ENCODE results near the gene GAPDH.
"Not testable (repeated sequence)": the region's sequence is repeated elsewhere in the genome, so short reads cannot be mapped to it uniquely, and the experiment has no call there.

GAPDH gene

DNA sequence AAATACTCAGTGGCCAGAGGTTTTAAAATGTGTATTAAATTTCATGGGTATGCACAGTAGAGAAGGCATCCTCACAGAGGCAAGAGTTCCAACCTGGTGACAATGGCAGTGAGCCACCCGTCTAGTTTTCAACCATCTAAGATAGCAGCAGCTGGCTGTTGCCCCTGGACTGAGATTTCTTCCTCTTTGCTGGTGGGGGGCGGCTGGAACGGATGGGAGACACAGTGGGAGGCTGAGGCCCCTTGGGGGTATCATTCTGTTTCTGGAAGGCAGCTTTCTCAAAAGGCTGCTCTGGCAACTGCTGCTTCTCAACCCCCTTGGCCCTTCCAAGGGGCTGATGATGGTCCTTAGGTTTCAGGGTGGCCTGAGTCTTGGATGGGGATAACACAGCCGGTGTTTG lies 22.5 kb downstream of the GAPDH start:
- no peak overlapping the region for H3K27ac ChIP-seq (ENCODE audit: low read depth, low read length)
- peaks cover 31% of the 10 kb centered on the region for H3K4me1 ChIP-seq (ENCODE audit: insufficient read depth, low read length)
- no peak overlapping the region for H3K4me3 ChIP-seq (ENCODE audit: low read depth in 1 of 2, low read length in 2 of 2)
- H3K9me3 ChIP-seq (ENCODE audit: low read length), result no peaks in the 10 kb centered on the region
- no peak overlapping the region for H3K9ac ChIP-seq (ENCODE audit: low read length)
- peaks cover 35% of the 10 kb centered on the region for H3K36me3 ChIP-seq (ENCODE audit: insufficient read depth, low read length)
- H3K27me3 ChIP-seq (ENCODE audit: control insufficient read depth in 1 of 2, insufficient read depth in 2 of 2, low read length in 2 of 2), result no peaks in the 10 kb centered on the region

GRCh38 chr12:6558014-6558760 lies 23.9 kb downstream of the GAPDH start:
- H3K4me1 ChIP-seq (ENCODE audit: insufficient read depth, low read length), result peaks cover 18% of the 10 kb centered on the region
- H3K36me3 ChIP-seq (ENCODE audit: insufficient read depth, low read length), result peaks cover 47% of the 10 kb centered on the region
- not testable (repeated sequence) for H3K4me3 ChIP-seq (ENCODE audit: low read depth in 1 of 2, low read length in 2 of 2); H3K27ac ChIP-seq (ENCODE audit: low read depth, low read length); H3K9me3 ChIP-seq (ENCODE audit: low read length); H3K9ac ChIP-seq (ENCODE audit: low read length); H3K27me3 ChIP-seq (ENCODE audit: control insufficient read depth in 1 of 2, insufficient read depth in 2 of 2, low read length in 2 of 2)

DNA sequence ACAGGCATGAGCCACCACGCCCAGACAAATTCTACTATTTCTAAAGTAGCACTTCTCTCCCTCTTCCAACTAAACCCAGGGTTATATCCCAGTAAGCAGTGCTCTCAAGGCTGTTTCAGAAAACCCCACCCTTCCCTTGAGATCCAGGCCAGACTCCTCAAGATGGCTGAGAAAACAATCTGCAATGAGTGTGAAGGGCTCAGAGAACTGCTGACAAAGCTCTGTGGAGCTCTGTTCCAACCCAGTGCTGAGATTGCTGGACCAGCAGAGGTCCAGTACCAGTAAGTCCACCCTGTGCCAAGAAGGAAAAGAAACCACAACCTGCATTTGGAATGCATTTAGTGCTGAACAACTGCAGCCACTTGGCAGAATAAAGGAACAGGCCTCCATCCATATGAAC lies 25.2 kb downstream of the GAPDH start:
- Histone ChIP-seq H3K9me3 (ENCODE audit: low read length) (no peaks in the 10 kb centered on the region), H3K27ac (ENCODE audit: low read depth, low read length) (no peak overlapping the region), H3K9ac (ENCODE audit: low read length) (no peak overlapping the region), H3K4me3 (ENCODE audit: low read depth in 1 of 2, low read length in 2 of 2) (no peak overlapping the region), H3K27me3 (ENCODE audit: control insufficient read depth in 1 of 2, insufficient read depth in 2 of 2, low read length in 2 of 2) (no peaks in the 10 kb centered on the region), H3K4me1 (ENCODE audit: insufficient read depth, low read length) (peaks cover 5% of the 10 kb centered on the region), H3K36me3 (ENCODE audit: insufficient read depth, low read length) (peaks cover 58% of the 10 kb centered on the region)

GRCh38 chr12:6560501-6561205 lies 26.3 kb downstream of the GAPDH start:
- no peak overlapping the region for H3K4me3 ChIP-seq (ENCODE audit: low read depth in 1 of 2, low read length in 2 of 2)
- H3K9ac ChIP-seq (ENCODE audit: low read length), result no peak overlapping the region
- no peaks in the 10 kb centered on the region for H3K27me3 ChIP-seq (ENCODE audit: control insufficient read depth in 1 of 2, insufficient read depth in 2 of 2, low read length in 2 of 2)
- peaks cover 58% of the 10 kb centered on the region for H3K36me3 ChIP-seq (ENCODE audit: insufficient read depth, low read length)
- no peaks in the 10 kb centered on the region for H3K9me3 ChIP-seq (ENCODE audit: low read length)
- no peak overlapping the region for H3K27ac ChIP-seq (ENCODE audit: low read depth, low read length)
- H3K4me1 ChIP-seq (ENCODE audit: insufficient read depth, low read length), result no peaks in the 10 kb centered on the region

DNA sequence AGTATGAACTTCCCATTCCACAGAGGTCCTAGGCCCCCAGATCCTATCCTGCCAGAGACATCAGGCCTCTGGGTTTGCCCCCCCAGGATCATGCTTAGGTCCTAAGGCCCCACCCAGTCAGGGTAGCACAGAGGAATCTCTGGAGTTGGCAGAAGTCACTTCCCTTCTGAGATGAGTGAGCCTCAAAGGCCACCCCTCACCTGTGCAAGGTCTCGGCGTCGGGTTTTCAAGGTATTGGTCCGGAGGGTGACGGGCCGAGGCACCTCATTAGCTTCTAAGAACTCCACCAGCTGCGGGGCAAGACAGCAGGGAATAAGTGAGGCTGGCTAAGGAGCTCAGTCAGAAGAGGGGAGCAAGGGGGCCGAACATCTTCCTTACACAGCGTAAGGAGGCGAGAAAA lies 28.6 kb downstream of the GAPDH start:
- Histone ChIP-seq H3K27ac (ENCODE audit: low read depth, low read length) (no peak overlapping the region), H3K4me1 (ENCODE audit: insufficient read depth, low read length) (peaks cover 13% of the 10 kb centered on the region), H3K4me3 (ENCODE audit: low read depth in 1 of 2, low read length in 2 of 2) (no peak overlapping the region), H3K36me3 (ENCODE audit: insufficient read depth, low read length) (peaks cover 60% of the 10 kb centered on the region), H3K9ac (ENCODE audit: low read length) (no peak overlapping the region), H3K9me3 (ENCODE audit: low read length) (no peaks in the 10 kb centered on the region), H3K27me3 (ENCODE audit: control insufficient read depth in 1 of 2, insufficient read depth in 2 of 2, low read length in 2 of 2) (no peaks in the 10 kb centered on the region)

- Histone ChIP-seq H3K4me1 (ENCODE audit: insufficient read depth, low read length) (peaks cover 13% of the 10 kb centered on the region), H3K27ac (ENCODE audit: low read depth, low read length) (no peak overlapping the region), H3K4me3 (ENCODE audit: low read depth in 1 of 2, low read length in 2 of 2) (no peak overlapping the region), H3K9ac (ENCODE audit: low read length) (no peak overlapping the region), H3K36me3 (ENCODE audit: insufficient read depth, low read length) (peaks cover 60% of the 10 kb centered on the region), H3K9me3 (ENCODE audit: low read length) (no peaks in the 10 kb centered on the region), H3K27me3 (ENCODE audit: control insufficient read depth in 1 of 2, insufficient read depth in 2 of 2, low read length in 2 of 2) (no peaks in the 10 kb centered on the region)
These were observed 29.2 kb downstream of the GAPDH start for GRCh38 chr12:6563448-6564050.

DNA sequence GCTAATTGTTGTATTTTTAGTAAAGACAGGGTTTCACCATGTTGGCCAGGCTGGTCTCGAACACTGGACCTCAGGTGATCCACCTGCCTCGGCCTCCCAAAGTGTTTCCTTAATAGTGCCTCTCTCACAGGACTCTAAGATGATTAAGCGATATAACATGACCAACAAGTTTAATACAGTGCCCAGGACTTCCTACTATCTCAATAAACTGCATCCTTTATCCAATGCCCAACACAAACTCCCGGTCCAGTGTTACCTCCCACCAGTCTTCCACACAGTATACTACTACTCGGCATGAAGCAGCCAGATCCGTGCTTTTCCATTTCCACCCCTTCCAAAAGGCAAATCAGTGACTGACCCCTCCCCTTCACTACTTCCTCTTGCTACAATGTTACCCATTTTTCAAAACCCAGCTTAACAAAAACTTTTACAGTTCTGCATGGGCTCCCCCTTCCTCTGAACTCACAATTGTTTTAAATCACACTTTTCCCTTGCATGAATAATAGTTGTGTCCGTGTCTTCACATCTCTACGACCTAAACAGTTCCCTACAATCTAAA lies 32.9 kb downstream of the GAPDH start:
- peak overlapping the region; percentile 80 for H3K9ac ChIP-seq (ENCODE audit: low read length)
- H3K27ac ChIP-seq (ENCODE audit: low read depth, low read length), result no peak overlapping the region

DNA sequence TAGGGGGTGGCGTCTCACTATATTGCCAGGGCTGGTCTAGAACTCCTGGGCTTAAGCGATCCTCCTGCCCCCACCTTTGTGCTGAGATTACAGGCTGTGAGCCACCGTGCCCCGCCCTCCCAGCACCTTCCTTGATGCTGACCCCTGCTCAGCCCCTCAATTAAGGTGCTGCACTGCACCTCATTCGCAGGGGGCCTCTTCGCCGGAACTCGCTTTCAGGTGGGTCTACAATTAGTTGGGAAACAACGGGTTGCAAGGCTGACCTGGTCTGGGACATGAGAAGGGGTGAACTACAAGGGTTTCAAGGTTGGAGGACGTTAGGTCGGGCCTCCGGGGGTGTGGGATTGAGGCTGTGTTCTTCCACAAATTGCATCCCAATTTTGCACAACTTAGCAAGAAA lies 35.0 kb downstream of the GAPDH start:
- Histone ChIP-seq H3K36me3 (ENCODE audit: insufficient read depth, low read length) (peaks cover 53% of the 10 kb centered on the region), H3K9me3 (ENCODE audit: low read length) (no peaks in the 10 kb centered on the region), H3K4me1 (ENCODE audit: insufficient read depth, low read length) (peaks cover 13% of the 10 kb centered on the region), H3K9ac (ENCODE audit: low read length) (no peak overlapping the region), H3K27ac (ENCODE audit: low read depth, low read length) (no peak overlapping the region), H3K27me3 (ENCODE audit: control insufficient read depth in 1 of 2, insufficient read depth in 2 of 2, low read length in 2 of 2) (no peaks in the 10 kb centered on the region), H3K4me3 (ENCODE audit: low read depth in 1 of 2, low read length in 2 of 2) (no peak overlapping the region)

More for the DNA sequence above, 32.9 kb downstream of the GAPDH start:
- Histone ChIP-seq H3K9me3 (ENCODE audit: low read length) (no peaks in the 10 kb centered on the region), H3K36me3 (ENCODE audit: insufficient read depth, low read length) (peaks cover 59% of the 10 kb centered on the region), H3K4me3 (ENCODE audit: low read depth in 1 of 2, low read length in 2 of 2) (peak overlapping the region in 1 of 2 donors; percentile 93), H3K4me1 (ENCODE audit: insufficient read depth, low read length) (peaks cover 13% of the 10 kb centered on the region), H3K27me3 (ENCODE audit: control insufficient read depth in 1 of 2, insufficient read depth in 2 of 2, low read length in 2 of 2) (no peaks in the 10 kb centered on the region)

- no peak overlapping the region for H3K27ac ChIP-seq (ENCODE audit: low read depth, low read length)
- no peaks in the 10 kb centered on the region for H3K27me3 ChIP-seq (ENCODE audit: control insufficient read depth in 1 of 2, insufficient read depth in 2 of 2, low read length in 2 of 2)
- no peak overlapping the region for H3K9ac ChIP-seq (ENCODE audit: low read length)
These were observed 35.5 kb downstream of the GAPDH start for GRCh38 chr12:6569786-6570185.

GRCh38 chr12:6570264-6570887 lies 36.1 kb downstream of the GAPDH start:
- Histone ChIP-seq H3K4me1 (ENCODE audit: insufficient read depth, low read length) (peaks cover 13% of the 10 kb centered on the region), H3K9ac (ENCODE audit: low read length) (no peak overlapping the region), H3K36me3 (ENCODE audit: insufficient read depth, low read length) (peaks cover 63% of the 10 kb centered on the region), H3K27ac (ENCODE audit: low read depth, low read length) (no peak overlapping the region), H3K27me3 (ENCODE audit: control insufficient read depth in 1 of 2, insufficient read depth in 2 of 2, low read length in 2 of 2) (no peaks in the 10 kb centered on the region), H3K9me3 (ENCODE audit: low read length) (no peaks in the 10 kb centered on the region), H3K4me3 (ENCODE audit: low read depth in 1 of 2, low read length in 2 of 2) (no peak overlapping the region)

More at GRCh38 chr12:6569786-6570185, 35.5 kb downstream of the GAPDH start:
- Histone ChIP-seq H3K4me3 (ENCODE audit: low read depth in 1 of 2, low read length in 2 of 2) (no peak overlapping the region), H3K4me1 (ENCODE audit: insufficient read depth, low read length) (peaks cover 13% of the 10 kb centered on the region), H3K36me3 (ENCODE audit: insufficient read depth, low read length) (peaks cover 57% of the 10 kb centered on the region), H3K9me3 (ENCODE audit: low read length) (no peaks in the 10 kb centered on the region)

DNA sequence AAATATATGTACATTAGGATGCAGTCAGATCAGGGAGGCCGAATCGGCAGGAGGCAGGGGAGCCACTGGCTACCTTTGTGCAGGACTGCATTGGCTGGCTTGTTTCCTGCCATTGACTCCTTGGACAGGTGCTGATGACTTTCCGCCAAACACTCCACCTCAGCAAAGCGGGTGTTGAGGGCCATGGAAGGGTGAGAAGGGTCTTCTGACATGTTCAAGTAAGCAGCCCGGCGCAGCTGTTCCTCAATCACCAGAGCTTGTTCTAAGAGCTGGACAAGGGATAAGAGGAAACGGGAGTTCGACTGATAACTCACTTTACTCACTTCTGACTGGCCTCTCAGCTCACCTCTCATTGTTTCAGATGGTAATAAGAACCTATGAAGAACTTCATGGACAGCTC lies 38.7 kb downstream of the GAPDH start:
- Histone ChIP-seq H3K9me3 (ENCODE audit: low read length) (no peaks in the 10 kb centered on the region), H3K4me3 (ENCODE audit: low read depth in 1 of 2, low read length in 2 of 2) (no peak overlapping the region), H3K36me3 (ENCODE audit: insufficient read depth, low read length) (peaks cover 78% of the 10 kb centered on the region), H3K27ac (ENCODE audit: low read depth, low read length) (no peak overlapping the region), H3K9ac (ENCODE audit: low read length) (no peak overlapping the region), H3K4me1 (ENCODE audit: insufficient read depth, low read length) (no peaks in the 10 kb centered on the region), H3K27me3 (ENCODE audit: control insufficient read depth in 1 of 2, insufficient read depth in 2 of 2, low read length in 2 of 2) (no peaks in the 10 kb centered on the region)

Measured in muscle layer of colon (tissue), 2 donors.